Keratinocyte (primary cell): ENCODE results near the gene ABCD1. TPM values are rescaled to one million over a fixed set of nuclear protein-coding genes. Genes with fewer than 3 reads are reported as not detected.
A peak's percentile ranks its signal among the peaks of the same experiment; 100 is the strongest.

Source experiments
- DNase-seq: peaks from one replicate; pipeline ENCODE4 v3.0.0-alpha.2; 2011; ENCODE audit warnings: low read depth, missing footprints, low spot score
- FAIRE-seq: peaks from 2 replicates; lab custom pipeline; 2011; peaks lifted over from hg19 to GRCh38; lab: Jason Lieb, UNC
- H2AFZ ChIP-seq: 2 replicates; pipeline ENCODE4 v1.6.0; 2012; ENCODE audit warnings: low read length, control low read depth, inconsistent platforms; ENCODE audit not compliant: control insufficient read depth
- H3K27ac ChIP-seq: 2 replicates; pipeline ENCODE4 v1.5.1; 2011; ENCODE audit warnings: low read length; ENCODE audit not compliant: control insufficient read depth, insufficient read depth
- H3K27me3 ChIP-seq: 3 replicates; pipeline ENCODE4 v1.6.0; 2011; ENCODE audit warnings: low read length; ENCODE audit not compliant: control insufficient read depth, insufficient read depth; ENCODE audit errors: extremely low read depth
- H3K36me3 ChIP-seq, 2 experiments: 2 replicates in 1 of 2; 3 replicates in 1 of 2; pipeline ENCODE4 v1.5.1; 2011; ENCODE audit warnings: low read length in 2 of 2, mild to moderate bottlenecking in 1 of 2; ENCODE audit not compliant: control insufficient read depth in 2 of 2, insufficient read depth in 2 of 2; ENCODE audit errors: extremely low read depth in 1 of 2
- H3K4me1 ChIP-seq: 3 replicates; pipeline ENCODE4 v1.5.1; 2011; ENCODE audit warnings: low read length; ENCODE audit not compliant: control insufficient read depth, insufficient read depth; ENCODE audit errors: extremely low read depth
- H3K4me2 ChIP-seq: 3 replicates; pipeline ENCODE4 v1.6.0; 2011; ENCODE audit warnings: low read depth, low read length; ENCODE audit not compliant: control insufficient read depth, insufficient read depth; ENCODE audit errors: extremely low read depth
- H3K4me3 ChIP-seq, 3 experiments: fragments of 200-600 bp in 1 of 3; sonication (generic) in 1 of 3; 2 replicates in 2 of 3; 3 replicates in 1 of 3; pipeline ENCODE4 v1.5.1; 2011 to 2016; ENCODE audit warnings: low read length in 3 of 3, mild to moderate bottlenecking in 3 of 3, control low read depth in 2 of 3, inconsistent platforms in 1 of 3, low read depth in 1 of 3, mixed read lengths in 1 of 3, mixed run types in 1 of 3, moderate library complexity in 1 of 3; ENCODE audit not compliant: control insufficient read depth in 2 of 3, insufficient read depth in 2 of 3; ENCODE audit errors: extremely low read depth in 1 of 3
- H3K79me2 ChIP-seq: 2 replicates; pipeline ENCODE4 v1.6.0; 2012; ENCODE audit warnings: low read length; ENCODE audit not compliant: control insufficient read depth, insufficient read depth
- H3K9ac ChIP-seq: 3 replicates; pipeline ENCODE4 v1.6.0; 2011; ENCODE audit warnings: low read length; ENCODE audit not compliant: control insufficient read depth, insufficient read depth; ENCODE audit errors: extremely low read depth
- H3K9me1 ChIP-seq: 3 replicates; pipeline ENCODE4 v1.6.0; 2011; ENCODE audit warnings: low read length; ENCODE audit not compliant: control insufficient read depth, insufficient read depth; ENCODE audit errors: extremely low read depth
- H3K9me3 ChIP-seq: 2 replicates; pipeline ENCODE4 v1.5.1; 2012; ENCODE audit warnings: low read depth, low read length; ENCODE audit not compliant: control insufficient read depth
- H4K20me1 ChIP-seq: 3 replicates; pipeline ENCODE4 v1.6.0; 2011; ENCODE audit warnings: low read length; ENCODE audit not compliant: control insufficient read depth, insufficient read depth; ENCODE audit errors: extremely low read depth
- CTCF ChIP-seq, 3 experiments: IDR thresholded peaks in 1 of 3; conservative IDR thresholded peaks in 1 of 3; optimal IDR thresholded peaks in 1 of 3; 2 replicates in 2 of 3; 3 replicates in 1 of 3; pipeline versions ENCODE3 to v1.5.1; 2011; ENCODE audit warnings: low read length in 3 of 3, mild to moderate bottlenecking in 3 of 3, moderate library complexity in 2 of 3, control low read depth in 1 of 3, inconsistent platforms in 1 of 3; ENCODE audit not compliant: insufficient read depth in 2 of 3; ENCODE audit errors: extremely low read depth in 1 of 3
- EZH2 ChIP-seq: IDR thresholded peaks from one replicate; pipeline ENCODE4 v1.6.1; 2012; ENCODE audit warnings: inconsistent platforms, mild to moderate bottlenecking, low read length, moderate library complexity
- dilution Hi-C: fragments of 300-500 bp; cut with MboI; formaldehyde crosslinking; loops from one replicate; pipeline ENCODE4 v1.7.0; 2020; ENCODE audit warnings: low sequenced_read_pairs; ENCODE audit not compliant: extremely low pct_ligation_motif_present
- polyA plus RNA-seq, 5 experiments: library from polyadenylated mRNA; depleted of rRNA in 3 of 5; stranded (reverse) in 3 of 5; stranded (forward) in 1 of 5; unstranded in 1 of 5; fragments of >200 nt; gene quantifications; 1 replicate in 1 of 5; 2 replicates in 3 of 5; 3 replicates in 1 of 5; pipeline versions ENCODE4 v1.2.1 to v1.2.3, GENCODE V29; 2011 to 2012; ENCODE audit warnings: missing spikeins in 2 of 5, low read depth in 1 of 5, low replicate concordance in 1 of 5

ABCD1 gene
- polyA plus RNA-seq, 1 donor (not counting 4 experiments of a cell fraction or from before 2014, with no cell fraction given), result 0.81 TPM

GRCh38 chrX:153734871-153735270 lies 10.2 kb downstream of the ABCD1 start:
- Histone ChIP-seq H3K4me3 (no peak overlapping the region), H2AFZ (no peak overlapping the region), H3K4me1 (peaks cover 16% of the 10 kb centered on the region), H3K9me1 (no peaks in the 10 kb centered on the region), H3K9ac (no peak overlapping the region), H3K27me3 (no peaks in the 10 kb centered on the region), H3K9me3 (no peaks in the 10 kb centered on the region), H3K4me2 (no peak overlapping the region), H3K27ac (no peak overlapping the region), H4K20me1 (no peaks in the 10 kb centered on the region), H3K36me3 (no peaks in the 10 kb centered on the region), H3K79me2 (no peaks in the 10 kb centered on the region)
- no peak for FAIRE-seq
- TF ChIP-seq EZH2 (no peak), CTCF (optimal IDR thresholded peaks at IDR 0.05 in 1 of 3, IDR thresholded peaks at IDR 0.05 in 1 of 3, conservative IDR thresholded peaks at IDR 0.05 in 1 of 3; ENCODE audit: extremely low read depth in 1 of 3, insufficient read depth in 2 of 3, low read length in 3 of 3) (no peak)
- DNase-seq, result no peak
- dilution Hi-C loops, result no loop called here

- Histone ChIP-seq H3K4me2 (no peak overlapping the region), H3K9me3 (no peaks in the 10 kb centered on the region), H2AFZ (no peak overlapping the region), H3K27me3 (no peaks in the 10 kb centered on the region), H3K4me3 (no peak overlapping the region), H4K20me1 (no peaks in the 10 kb centered on the region), H3K27ac (no peak overlapping the region), H3K9ac (no peak overlapping the region), H3K4me1 (peaks cover 16% of the 10 kb centered on the region), H3K36me3 (no peaks in the 10 kb centered on the region), H3K79me2 (no peaks in the 10 kb centered on the region), H3K9me1 (no peaks in the 10 kb centered on the region)
- dilution Hi-C loops, result no loop called here
- TF ChIP-seq EZH2 (no peak), CTCF (optimal IDR thresholded peaks at IDR 0.05 in 1 of 3, IDR thresholded peaks at IDR 0.05 in 1 of 3, conservative IDR thresholded peaks at IDR 0.05 in 1 of 3; ENCODE audit: extremely low read depth in 1 of 3, insufficient read depth in 2 of 3, low read length in 3 of 3) (peak in 1 of 3 experiments; percentile 10)
- FAIRE-seq (no peak), DNase-seq (no peak)
Observed at GRCh38 chrX:153735274-153735673, 10.6 kb downstream of the ABCD1 start.
